Measurements from ENCODE around the gene CHST14. TPM values are rescaled to one million over a fixed set of nuclear protein-coding genes. Genes with fewer than 3 reads are reported as not detected.

Gene CHST14
- polyA plus RNA-seq, 1 donor from 2014 or later: 0.71 TPM

DNA sequence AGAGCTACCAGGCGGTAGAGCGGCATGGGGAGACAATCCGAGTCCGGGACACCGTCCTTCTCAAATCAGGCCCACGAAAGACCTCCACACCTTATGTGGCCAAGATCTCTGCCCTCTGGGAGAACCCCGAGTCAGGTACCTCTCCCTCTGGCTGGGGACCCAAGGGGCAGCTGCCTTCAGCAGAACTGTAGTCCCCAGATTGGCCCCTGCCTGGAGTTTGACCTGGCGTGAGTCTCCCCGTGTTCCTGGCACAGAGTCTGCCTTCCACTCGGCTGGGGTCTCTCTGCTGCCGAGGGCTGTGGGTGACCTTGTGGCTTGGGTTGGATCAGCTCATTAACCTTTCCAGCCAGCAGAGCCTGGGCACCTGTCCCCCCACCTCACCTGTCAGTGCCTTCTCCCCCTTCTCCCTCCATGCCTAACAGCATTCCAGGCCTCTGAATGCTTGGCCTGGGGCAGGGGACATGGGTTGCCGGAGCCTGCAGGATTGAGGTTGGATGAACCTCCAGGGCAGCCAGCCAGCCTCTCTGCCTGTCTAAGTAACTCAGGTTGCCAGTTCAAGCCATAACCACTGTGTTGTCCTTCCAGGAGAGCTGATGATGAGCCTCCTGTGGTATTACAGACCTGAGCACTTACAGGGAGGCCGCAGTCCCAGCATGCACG, 6.8 kb upstream of the CHST14 start:
- H3K36me3 ChIP-seq (ENCODE audit: insufficient read depth, low read length): no peaks in the 10 kb centered on the region
- no peaks in the 10 kb centered on the region for H4K20me1 ChIP-seq (ENCODE audit: insufficient read depth)
- no peak for TF ChIP-seq SMC3 (conservative IDR thresholded peaks at IDR 0.05; ENCODE audit: poor library complexity)
- TF ChIP-seq TAF1 (IDR thresholded peaks at IDR 0.05; ENCODE audit: low read depth): no peak
- no peak for TF ChIP-seq MXI1 (conservative IDR thresholded peaks at IDR 0.05; ENCODE audit: poor library complexity, severe bottlenecking)
- no peak for TF ChIP-seq POLR2AphosphoS5 (IDR thresholded peaks at IDR 0.05)
- TF ChIP-seq EP300 (conservative IDR thresholded peaks at IDR 0.05; ENCODE audit: poor library complexity, severe bottlenecking): no peak
- no peak for TF ChIP-seq EZH2 (IDR thresholded peaks at IDR 0.05; ENCODE audit: borderline replicate concordance, insufficient read depth, low read length, poor library complexity, severe bottlenecking)
- no peak for TF ChIP-seq RAD21 (conservative IDR thresholded peaks at IDR 0.05)
- TF ChIP-seq REST (IDR thresholded peaks at IDR 0.05; ENCODE audit: borderline replicate concordance): no peak
- TF ChIP-seq CTCF (IDR thresholded peaks at IDR 0.05; ENCODE audit: poor library complexity, severe bottlenecking): no peak
- no peak overlapping the region for H3K27ac ChIP-seq (ENCODE audit: low read length)
- no peak overlapping the region for H3K4me3 ChIP-seq (ENCODE audit: low read length)
- no peak overlapping the region for H3K9ac ChIP-seq (ENCODE audit: low read length)
- no peaks in the 10 kb centered on the region for H3F3A ChIP-seq (ENCODE audit: insufficient read depth, low read length, poor library complexity, severe bottlenecking)
- no peaks in the 10 kb centered on the region for H3K9me3 ChIP-seq (ENCODE audit: low read length)
- no peak overlapping the region for H2AFZ ChIP-seq (ENCODE audit: low read depth, low read length)
- no peaks in the 10 kb centered on the region for H3K27me3 ChIP-seq (ENCODE audit: insufficient read depth, low read depth, low read length)
- H3K79me2 ChIP-seq (replicated peaks; ENCODE audit: insufficient read depth, low read length): no peaks in the 10 kb centered on the region
- H3K9me2 ChIP-seq (ENCODE audit: insufficient read depth, low read length): no peaks in the 10 kb centered on the region
- no peak overlapping the region for H3K4me2 ChIP-seq (ENCODE audit: low read length)

DNA sequence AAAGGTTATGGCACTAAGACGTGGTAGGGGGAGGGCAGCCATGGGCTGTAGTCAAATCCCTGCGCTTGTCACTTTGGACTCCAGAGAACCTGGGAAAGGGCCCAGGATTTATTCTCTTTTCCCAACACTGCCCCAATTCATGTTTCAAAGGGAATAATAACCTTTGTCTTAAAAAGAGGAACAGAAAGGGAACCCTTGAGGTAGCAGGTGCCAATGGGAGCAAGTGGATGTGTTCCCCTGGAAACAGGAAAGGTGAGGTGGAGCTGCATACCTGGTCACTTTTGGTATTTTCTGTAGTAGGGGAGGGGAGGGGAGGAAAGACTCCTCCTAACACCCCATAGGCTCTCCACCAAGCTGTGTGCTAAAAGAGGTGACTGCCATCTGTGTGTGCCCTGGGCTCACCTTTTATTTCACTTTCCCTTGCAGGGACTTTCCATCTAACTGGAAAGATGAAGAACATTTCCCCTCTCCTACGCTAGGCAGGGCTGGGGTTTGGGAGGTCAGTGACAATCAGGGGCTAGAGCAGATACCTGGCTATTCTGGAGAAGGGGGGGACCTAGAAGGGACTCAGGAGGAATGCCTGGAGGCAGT, 6.1 kb upstream of the CHST14 start:
- H3K4me2 ChIP-seq (ENCODE audit: low read length): no peak overlapping the region
- H2AFZ ChIP-seq (ENCODE audit: low read depth, low read length): no peak overlapping the region
- H3K27ac ChIP-seq (ENCODE audit: low read length): no peak overlapping the region
- TF ChIP-seq EZH2 (IDR thresholded peaks at IDR 0.05; ENCODE audit: borderline replicate concordance, insufficient read depth, low read length, poor library complexity, severe bottlenecking) (no peak), REST (IDR thresholded peaks at IDR 0.05; ENCODE audit: borderline replicate concordance) (no peak), POLR2AphosphoS5 (IDR thresholded peaks at IDR 0.05) (no peak), TAF1 (IDR thresholded peaks at IDR 0.05; ENCODE audit: low read depth) (no peak), EP300 (conservative IDR thresholded peaks at IDR 0.05; ENCODE audit: poor library complexity, severe bottlenecking) (no peak), SMC3 (conservative IDR thresholded peaks at IDR 0.05; ENCODE audit: poor library complexity) (no peak), MXI1 (conservative IDR thresholded peaks at IDR 0.05; ENCODE audit: poor library complexity, severe bottlenecking) (no peak), CTCF (IDR thresholded peaks at IDR 0.05; ENCODE audit: poor library complexity, severe bottlenecking) (no peak), RAD21 (conservative IDR thresholded peaks at IDR 0.05) (no peak)
- H4K20me1 ChIP-seq (ENCODE audit: insufficient read depth): no peaks in the 10 kb centered on the region
- no peaks in the 10 kb centered on the region for H3K36me3 ChIP-seq (ENCODE audit: insufficient read depth, low read length)
- no peak overlapping the region for H3K9ac ChIP-seq (ENCODE audit: low read length)
- no peaks in the 10 kb centered on the region for H3K27me3 ChIP-seq (ENCODE audit: insufficient read depth, low read depth, low read length)
- H3F3A ChIP-seq (ENCODE audit: insufficient read depth, low read length, poor library complexity, severe bottlenecking): no peaks in the 10 kb centered on the region
- no peak overlapping the region for H3K4me3 ChIP-seq (ENCODE audit: low read length)
- H3K9me2 ChIP-seq (ENCODE audit: insufficient read depth, low read length): no peaks in the 10 kb centered on the region
- no peaks in the 10 kb centered on the region for H3K79me2 ChIP-seq (replicated peaks; ENCODE audit: insufficient read depth, low read length)
- H3K9me3 ChIP-seq (ENCODE audit: low read length): no peaks in the 10 kb centered on the region

All from neural cell (in vitro differentiated cells).